Mesendoderm (in vitro differentiated cells): ENCODE results near the gene NEDD4L.

Experiments
- DNase-seq: peaks from one replicate; pipeline ENCODE4 v3.0.0; 2013
- H2AK5ac ChIP-seq: 2 replicates; pipeline ENCODE4 v1.6.1; 2013; ENCODE audit warnings: low read length, inconsistent platforms
- H2BK120ac ChIP-seq: 2 replicates; pipeline ENCODE4 v1.6.1; 2013; ENCODE audit warnings: low read depth, mild to moderate bottlenecking, low read length, moderate library complexity, mixed read lengths
- H2BK15ac ChIP-seq: replicated peaks from 2 replicates; pipeline ENCODE4 v1.6.1; 2013; ENCODE audit warnings: low read depth, mild to moderate bottlenecking, moderate library complexity
- H2BK5ac ChIP-seq: 2 replicates; pipeline ENCODE4 v1.6.1; 2013; ENCODE audit warnings: low read length, inconsistent platforms
- H3K18ac ChIP-seq: 2 replicates; pipeline ENCODE4 v1.6.1; 2013; ENCODE audit warnings: mild to moderate bottlenecking, low read length, mixed read lengths
- H3K23ac ChIP-seq: one replicate; pipeline ENCODE4 v1.6.1; 2013; ENCODE audit warnings: low read length
- H3K27ac ChIP-seq: 2 replicates; pipeline ENCODE4 v1.5.1; 2013; ENCODE audit warnings: low read depth, mild to moderate bottlenecking, inconsistent platforms, low read length, moderate library complexity
- H3K27me3 ChIP-seq: 2 replicates; pipeline ENCODE4 v1.6.1; 2013; ENCODE audit warnings: low read length, control low read depth, mild to moderate bottlenecking, inconsistent platforms; ENCODE audit not compliant: insufficient read depth, poor library complexity
- H3K36me3 ChIP-seq: 2 replicates; pipeline ENCODE4 v1.6.1; 2013; ENCODE audit warnings: low read length, inconsistent platforms; ENCODE audit not compliant: control insufficient read depth, insufficient read depth
- H3K4ac ChIP-seq: one replicate; pipeline ENCODE4 v1.6.1; 2013; ENCODE audit warnings: low read depth, mild to moderate bottlenecking, low read length, moderate library complexity
- H3K4me1 ChIP-seq: 2 replicates; pipeline ENCODE4 v1.6.1; 2013; ENCODE audit warnings: low read depth, low read length, inconsistent platforms; ENCODE audit not compliant: control insufficient read depth
- H3K4me2 ChIP-seq: 2 replicates; pipeline ENCODE4 v1.6.1; 2013; ENCODE audit warnings: low read length
- H3K4me3 ChIP-seq: 2 replicates; pipeline ENCODE4 v1.5.1; 2013; ENCODE audit warnings: mild to moderate bottlenecking, low read length
- H3K56ac ChIP-seq: one replicate; pipeline ENCODE4 v1.6.1; 2013; ENCODE audit warnings: low read length
- H3K79me1 ChIP-seq: 2 replicates; pipeline ENCODE4 v1.6.1; 2013; ENCODE audit warnings: low read length, inconsistent platforms
- H3K79me2 ChIP-seq: 2 replicates; pipeline ENCODE4 v1.6.1; 2013; ENCODE audit warnings: mild to moderate bottlenecking, low read length; ENCODE audit not compliant: control insufficient read depth, insufficient read depth
- H3K9ac ChIP-seq: 2 replicates; pipeline ENCODE4 v1.6.1; 2013; ENCODE audit warnings: low read length, inconsistent platforms
- H4K5ac ChIP-seq: one replicate; pipeline ENCODE4 v1.6.1; 2013; ENCODE audit warnings: low read length
- H4K8ac ChIP-seq: one replicate; pipeline ENCODE4 v1.6.1; 2013; ENCODE audit warnings: low read depth, mild to moderate bottlenecking, control low read depth, low read length, moderate library complexity
- WGBS: extraction: QIAGEN DNeasy Blood & Tissue Kit; methylation state at CpG from one replicate; pipeline ENCODE4 v1.1.7; 2013; ENCODE audit warnings: low lambda C conversion rate, missing lambda C conversion rate; ENCODE audit not compliant: insufficient coverage; ENCODE audit errors: extremely low coverage; 5-methylcytosine and 5-hydroxymethylcytosine counted together

NEDD4L gene

DNA sequence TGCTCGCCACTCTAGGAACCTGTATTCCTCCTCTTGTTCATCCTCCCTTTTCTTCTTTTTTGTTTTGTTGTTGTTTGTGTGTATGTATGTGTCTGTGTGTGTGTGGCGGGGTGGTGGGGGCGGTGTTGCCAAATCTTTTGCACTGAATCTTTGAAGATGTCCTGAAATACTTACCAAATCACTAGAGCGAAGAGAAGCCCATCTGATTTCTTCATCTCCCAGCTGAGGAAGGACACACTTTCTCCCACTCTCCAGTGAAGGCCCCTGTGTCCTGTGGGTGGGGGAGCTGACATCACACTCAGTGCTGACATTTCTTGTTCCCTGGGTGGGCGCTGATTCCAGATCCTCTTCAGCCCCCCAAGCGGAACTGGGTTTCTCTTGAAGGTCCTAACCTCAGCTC, 74.5 kb downstream of the NEDD4L start:
- Histone ChIP-seq H2AK5ac (no peak overlapping the region), H3K4ac (no peak overlapping the region), H3K18ac (no peak overlapping the region), H4K5ac (no peak overlapping the region), H3K9ac (no peak overlapping the region), H3K27me3 (no peaks in the 10 kb centered on the region), H3K79me1 (peaks cover 18% of the 10 kb centered on the region), H3K27ac (no peak overlapping the region), H3K23ac (no peak overlapping the region), H3K4me1 (no peaks in the 10 kb centered on the region), H2BK15ac (no peak overlapping the region), H3K36me3 (no peaks in the 10 kb centered on the region), H3K4me3 (no peak overlapping the region), H2BK120ac (no peak overlapping the region), H3K56ac (no peak overlapping the region), H4K8ac (no peak overlapping the region), H3K4me2 (no peak overlapping the region), H2BK5ac (no peak overlapping the region), H3K79me2 (peaks cover 14% of the 10 kb centered on the region)
- WGBS, result no CpG with 5 or more reads among the region's 6 CpGs
- DNase-seq, result no peak

DNA sequence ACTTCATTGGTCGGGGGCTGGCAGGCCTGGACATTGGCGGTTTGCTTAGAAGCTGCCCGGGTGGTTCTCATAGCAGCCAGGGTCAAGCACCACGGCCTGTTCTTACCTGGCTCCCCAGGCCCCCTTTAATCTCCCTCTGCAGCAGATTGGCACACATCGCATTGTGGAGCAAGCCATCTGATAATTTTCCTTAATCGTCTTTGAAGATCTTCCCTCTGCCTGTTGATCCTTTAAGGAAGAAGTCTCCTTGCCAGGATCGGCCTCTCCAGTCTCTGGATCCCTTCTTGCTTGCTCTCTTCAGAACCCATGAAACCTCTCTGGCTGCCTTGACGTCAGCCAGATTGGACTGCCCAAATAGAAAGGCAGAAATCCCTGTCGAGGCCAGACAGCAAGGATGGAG, 75.8 kb downstream of the NEDD4L start:
- no peak overlapping the region for H3K18ac ChIP-seq
- no peak overlapping the region for H2BK5ac ChIP-seq
- no peak overlapping the region for H3K27ac ChIP-seq
- H3K4me3 ChIP-seq, result no peak overlapping the region
- DNase-seq, result no peak
- peaks cover 12% of the 10 kb centered on the region for H3K79me2 ChIP-seq
- no peak overlapping the region for H3K56ac ChIP-seq
- no peak overlapping the region for H3K4ac ChIP-seq
- no peak overlapping the region for H2BK15ac ChIP-seq
- no peak overlapping the region for H3K23ac ChIP-seq
- no peak overlapping the region for H2BK120ac ChIP-seq
- H3K36me3 ChIP-seq, result no peaks in the 10 kb centered on the region
- no peak overlapping the region for H3K9ac ChIP-seq
- H4K8ac ChIP-seq, result no peak overlapping the region
- H2AK5ac ChIP-seq, result no peak overlapping the region
- H3K27me3 ChIP-seq, result no peaks in the 10 kb centered on the region
- WGBS, result no CpG with 5 or more reads among the region's 9 CpGs
- no peaks in the 10 kb centered on the region for H3K4me1 ChIP-seq
- no peak overlapping the region for H4K5ac ChIP-seq
- peaks cover 20% of the 10 kb centered on the region for H3K79me1 ChIP-seq
- no peak overlapping the region for H3K4me2 ChIP-seq

DNA sequence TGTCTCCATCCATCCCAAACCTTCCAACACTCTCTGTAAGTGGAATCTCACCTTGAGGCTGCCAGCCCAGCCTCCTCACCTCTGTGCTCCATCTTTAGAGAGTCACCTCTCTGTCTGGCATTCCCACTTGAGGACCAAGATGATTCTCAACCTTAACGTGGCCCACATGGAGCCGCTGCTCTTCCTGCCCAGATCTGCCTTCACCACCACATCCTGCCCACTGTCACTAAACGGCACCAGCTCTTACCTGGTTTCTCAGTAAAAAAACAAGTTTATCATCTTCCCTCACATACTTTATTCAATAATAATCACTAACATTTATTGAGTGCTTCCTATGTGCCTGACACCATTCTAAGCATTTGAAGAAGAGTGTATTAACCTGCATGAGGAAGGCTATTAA, 80.4 kb downstream of the NEDD4L start:
- Histone ChIP-seq H3K4me3 (no peak overlapping the region), H2BK5ac (no peak overlapping the region), H2BK15ac (no peak overlapping the region), H4K8ac (no peak overlapping the region), H3K79me2 (peaks cover 21% of the 10 kb centered on the region), H3K27me3 (no peaks in the 10 kb centered on the region), H3K56ac (no peak overlapping the region), H3K36me3 (no peaks in the 10 kb centered on the region), H4K5ac (no peak overlapping the region), H2AK5ac (no peak overlapping the region), H3K9ac (no peak overlapping the region), H3K27ac (no peak overlapping the region), H3K79me1 (peaks cover 21% of the 10 kb centered on the region), H3K4me2 (no peak overlapping the region), H3K23ac (no peak overlapping the region), H3K18ac (no peak overlapping the region), H3K4me1 (no peaks in the 10 kb centered on the region), H2BK120ac (no peak overlapping the region), H3K4ac (no peak overlapping the region)
- DNase-seq, result no peak
- WGBS, result 100% methylated on average over 1 of the region's 3 CpGs

DNA sequence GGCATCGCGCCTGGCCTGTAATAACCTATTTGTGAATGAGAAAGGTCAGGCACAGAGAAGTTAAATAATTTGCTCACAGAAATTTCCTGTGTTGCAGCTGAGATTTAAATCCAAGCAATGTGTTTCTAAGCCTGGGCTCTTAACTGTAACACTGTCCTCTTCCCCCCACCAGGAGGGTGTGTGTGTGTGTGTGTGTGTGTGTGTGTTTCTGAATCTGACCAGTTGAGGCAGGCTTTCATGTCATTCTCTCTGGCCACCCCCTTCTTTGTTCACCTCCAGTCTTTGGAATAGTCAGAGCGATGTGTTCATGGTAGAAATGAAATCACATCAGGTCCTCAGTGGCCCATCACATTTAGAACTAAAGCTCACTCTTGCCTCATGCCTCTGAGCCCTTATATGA, 81.2 kb downstream of the NEDD4L start:
- H2BK15ac ChIP-seq, result no peak overlapping the region
- no peak overlapping the region for H4K8ac ChIP-seq
- DNase-seq, result peak; percentile 58
- no peaks in the 10 kb centered on the region for H3K36me3 ChIP-seq
- H3K4me3 ChIP-seq, result no peak overlapping the region
- no peak overlapping the region for H2BK120ac ChIP-seq
- no peak overlapping the region for H3K56ac ChIP-seq
- H2BK5ac ChIP-seq, result no peak overlapping the region
- no peak overlapping the region for H3K4ac ChIP-seq
- no peak overlapping the region for H4K5ac ChIP-seq
- no peak overlapping the region for H3K23ac ChIP-seq
- H2AK5ac ChIP-seq, result no peak overlapping the region
- H3K4me1 ChIP-seq, result no peaks in the 10 kb centered on the region
- peaks cover 22% of the 10 kb centered on the region for H3K79me2 ChIP-seq
- peaks cover 21% of the 10 kb centered on the region for H3K79me1 ChIP-seq
- H3K9ac ChIP-seq, result no peak overlapping the region
- no peaks in the 10 kb centered on the region for H3K27me3 ChIP-seq
- no peak overlapping the region for H3K18ac ChIP-seq
- no peak overlapping the region for H3K27ac ChIP-seq
- no peak overlapping the region for H3K4me2 ChIP-seq
- no CpG with 5 or more reads among the region's 3 CpGs for WGBS

DNA sequence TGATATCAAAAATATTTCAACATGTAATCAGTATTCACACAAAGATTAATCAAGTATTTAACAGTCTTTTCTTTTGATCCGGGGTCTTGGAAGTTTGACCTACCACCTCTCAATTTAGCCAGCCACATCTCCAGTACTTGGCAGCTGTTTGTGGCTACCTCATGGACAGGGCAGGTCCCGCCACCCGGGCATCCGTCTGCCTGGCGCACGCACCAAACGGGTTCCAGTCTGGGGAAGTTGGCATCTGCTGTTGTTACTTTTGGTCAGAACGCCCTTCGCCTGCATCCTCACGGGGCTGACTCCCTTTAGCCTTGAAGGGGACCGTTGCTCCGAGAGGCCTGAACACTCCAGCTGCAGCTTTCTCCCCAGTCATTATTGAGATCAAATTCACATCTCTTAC, 81.7 kb downstream of the NEDD4L start:
- no CpG with 5 or more reads among the region's 12 CpGs for WGBS
- no peak overlapping the region for H3K27ac ChIP-seq
- no peak overlapping the region for H2BK5ac ChIP-seq
- no peak for DNase-seq
- H3K56ac ChIP-seq, result no peak overlapping the region
- H2BK120ac ChIP-seq, result no peak overlapping the region
- no peaks in the 10 kb centered on the region for H3K27me3 ChIP-seq
- H3K36me3 ChIP-seq, result no peaks in the 10 kb centered on the region
- no peak overlapping the region for H3K9ac ChIP-seq
- no peak overlapping the region for H3K18ac ChIP-seq
- H2AK5ac ChIP-seq, result no peak overlapping the region
- no peak overlapping the region for H4K8ac ChIP-seq
- no peak overlapping the region for H2BK15ac ChIP-seq
- H3K23ac ChIP-seq, result no peak overlapping the region
- H3K79me2 ChIP-seq, result peaks cover 22% of the 10 kb centered on the region
- H3K4me3 ChIP-seq, result no peak overlapping the region
- peaks cover 21% of the 10 kb centered on the region for H3K79me1 ChIP-seq
- no peak overlapping the region for H3K4ac ChIP-seq
- H4K5ac ChIP-seq, result no peak overlapping the region
- no peaks in the 10 kb centered on the region for H3K4me1 ChIP-seq
- no peak overlapping the region for H3K4me2 ChIP-seq
